H1 (cell line): Measurements from ENCODE around the gene GDPD4. TPM values are rescaled to one million over a fixed set of nuclear protein-coding genes. Genes with fewer than 3 reads are reported as not detected.

Source experiments
- CTCF ChIA-PET: fragments of 300-600 bp; sonication (Branson Sonifier 250); formaldehyde crosslinking; loops from one replicate; lab custom pipeline; 2021; ENCODE audit not compliant: partially characterized antibody; lab: Charles Lee
- POLR2A ChIA-PET: fragments of 300-600 bp; sonication (Branson Sonifier 250); formaldehyde crosslinking; loops from one replicate; lab custom pipeline; 2021; ENCODE audit warnings: inconsistent platforms; ENCODE audit not compliant: partially characterized antibody; lab: Charles Lee
- DNase-seq, 2 experiments: peaks; one replicate each; pipeline versions ENCODE4 v3.0.0 to v3.0.0-alpha.2; 2010 to 2022; ENCODE audit warnings: low spot score in 2 of 2, low read depth in 1 of 2, mixed read lengths in 1 of 2
- FAIRE-seq: peaks from 2 replicates; lab custom pipeline; 2011; peaks lifted over from hg19 to GRCh38; lab: Jason Lieb, UNC
- H2AFZ ChIP-seq: 2 replicates; pipeline ENCODE4 v1.8.1; 2012; ENCODE audit warnings: low read length, inconsistent platforms
- H2AK5ac ChIP-seq: 2 replicates; pipeline ENCODE4 v1.6.1; 2013; ENCODE audit warnings: low read depth, low read length
- H2BK120ac ChIP-seq: replicated peaks from 2 replicates; pipeline ENCODE3; 2013; ENCODE audit warnings: low read depth, low read length, inconsistent platforms
- H2BK12ac ChIP-seq: 2 replicates; pipeline ENCODE4 v1.6.1; 2013; ENCODE audit warnings: low read depth, low read length
- H2BK15ac ChIP-seq: 2 replicates; pipeline ENCODE4 v1.6.1; 2013; ENCODE audit warnings: low read length
- H2BK20ac ChIP-seq: 2 replicates; pipeline ENCODE4 v1.6.1; 2013; ENCODE audit warnings: low read length
- H2BK5ac ChIP-seq: 2 replicates; pipeline ENCODE4 v1.6.1; 2013; ENCODE audit warnings: low read depth, low read length
- H3K14ac ChIP-seq: 2 replicates; pipeline ENCODE4 v1.6.1; 2013; ENCODE audit warnings: inconsistent platforms; ENCODE audit not compliant: insufficient read length
- H3K18ac ChIP-seq: 2 replicates; pipeline ENCODE4 v1.6.1; 2013; ENCODE audit warnings: low read length; ENCODE audit errors: extremely low read depth
- H3K23ac ChIP-seq: 2 replicates; pipeline ENCODE4 v1.6.1; 2013; ENCODE audit warnings: inconsistent platforms; ENCODE audit not compliant: insufficient read length
- H3K23me2 ChIP-seq: 2 replicates; pipeline ENCODE4 v1.6.1; 2013; ENCODE audit warnings: low read depth, low read length
- H3K27ac ChIP-seq: 2 replicates; pipeline ENCODE4 v1.6.1; 2011; ENCODE audit warnings: low read depth, low read length, inconsistent platforms
- H3K27me3 ChIP-seq, 4 experiments: replicated peaks in 1 of 4; 1 replicate in 1 of 4; 2 replicates in 3 of 4; pipeline versions ENCODE4 v1.6.1 to v1.8.1; 2011 to 2013; ENCODE audit warnings: low read length in 3 of 4, mild to moderate bottlenecking in 3 of 4, inconsistent platforms in 2 of 4, mixed read lengths in 2 of 4, moderate library complexity in 1 of 4; ENCODE audit not compliant: control insufficient read depth in 3 of 4, insufficient read depth in 3 of 4; ENCODE audit errors: extremely low read depth in 1 of 4
- H3K36me3 ChIP-seq, 4 experiments: 2 replicates each; pipeline versions ENCODE4 v1.6.1 to v1.8.1; 2011 to 2013; ENCODE audit warnings: mild to moderate bottlenecking in 4 of 4, low read length in 3 of 4, moderate library complexity in 2 of 4, control low read depth in 1 of 4, inconsistent platforms in 1 of 4; ENCODE audit not compliant: insufficient read depth in 4 of 4, control insufficient read depth in 2 of 4
- H3K4ac ChIP-seq: replicated peaks from 2 replicates; pipeline ENCODE3; 2013; ENCODE audit warnings: low read length, low read depth, mixed read lengths, inconsistent platforms; ENCODE audit not compliant: insufficient read length
- H3K4me1 ChIP-seq, 4 experiments: replicated peaks in 1 of 4; 1 replicate in 1 of 4; 2 replicates in 3 of 4; pipeline versions ENCODE4 v1.6.1 to v1.8.1; 2011 to 2013; ENCODE audit warnings: low read length in 3 of 4, inconsistent platforms in 2 of 4, mixed read lengths in 1 of 4; ENCODE audit not compliant: insufficient read depth in 4 of 4, control insufficient read depth in 3 of 4
- H3K4me2 ChIP-seq, 2 experiments: 2 replicates each; pipeline versions ENCODE4 v1.6.1 to v1.8.1; 2011 to 2013; ENCODE audit warnings: low read depth in 2 of 2, low read length in 2 of 2, control low read depth in 1 of 2, inconsistent platforms in 1 of 2, mild to moderate bottlenecking in 1 of 2; ENCODE audit not compliant: insufficient read depth in 1 of 2
- H3K4me3 ChIP-seq, 4 experiments: fragments of 200-600, 300-600 bp in 1 of 4; sonication (generic), shearing (Covaris generic), sonication (Bioruptor Twin) in 1 of 4; 2 replicates each; pipeline versions ENCODE4 v1.5.1 to v1.8.1; 2011 to 2016; ENCODE audit warnings: low read length in 4 of 4, low read depth in 3 of 4, control low read depth in 2 of 4, inconsistent platforms in 2 of 4, mild to moderate bottlenecking in 2 of 4, mixed read lengths in 1 of 4, moderate library complexity in 1 of 4; ENCODE audit not compliant: insufficient read depth in 2 of 4; ENCODE audit errors: extremely low read depth in 1 of 4
- H3K56ac ChIP-seq: replicated peaks from 2 replicates; pipeline ENCODE3; 2013; ENCODE audit warnings: low read depth, mild to moderate bottlenecking, mixed read lengths, low read length, inconsistent platforms; ENCODE audit not compliant: insufficient read length
- H3K79me1 ChIP-seq: 2 replicates; pipeline ENCODE4 v1.6.1; 2013; ENCODE audit warnings: low read depth, low read length, control low read depth
- H3K79me2 ChIP-seq, 2 experiments: 2 replicates each; pipeline versions ENCODE4 v1.6.1 to v1.8.1; 2012 to 2013; ENCODE audit warnings: low read length in 2 of 2, mild to moderate bottlenecking in 2 of 2, inconsistent platforms in 1 of 2; ENCODE audit not compliant: insufficient read depth in 2 of 2, control insufficient read depth in 1 of 2
- H3K9ac ChIP-seq, 4 experiments: replicated peaks in 1 of 4; 1 replicate in 1 of 4; 2 replicates in 3 of 4; pipeline versions ENCODE4 v1.6.1 to v1.8.1; 2011 to 2013; ENCODE audit warnings: low read depth in 3 of 4, low read length in 3 of 4, control low read depth in 2 of 4, mild to moderate bottlenecking in 2 of 4, moderate library complexity in 2 of 4, inconsistent platforms in 1 of 4; ENCODE audit errors: extremely low read depth in 1 of 4
- H3K9me3 ChIP-seq, 2 experiments: 2 replicates each; pipeline versions ENCODE4 v1.6.1 to v1.8.1; 2012 to 2013; ENCODE audit warnings: mild to moderate bottlenecking in 2 of 2, moderate library complexity in 2 of 2, control low read depth in 1 of 2, inconsistent platforms in 1 of 2, low read depth in 1 of 2, low read length in 1 of 2, mixed read lengths in 1 of 2; ENCODE audit not compliant: insufficient read depth in 2 of 2
- H4K20me1 ChIP-seq, 2 experiments: replicated peaks in 1 of 2; 2 replicates each; pipeline versions ENCODE3 to v1.8.1; 2011 to 2013; ENCODE audit warnings: inconsistent platforms in 2 of 2, low read length in 2 of 2, mild to moderate bottlenecking in 1 of 2; ENCODE audit not compliant: insufficient read depth in 2 of 2, control insufficient read depth in 1 of 2
- H4K5ac ChIP-seq: 2 replicates; pipeline ENCODE4 v1.6.1; 2013; ENCODE audit warnings: low read length, low read depth, mixed read lengths, inconsistent platforms; ENCODE audit not compliant: insufficient read length
- H4K8ac ChIP-seq: 2 replicates; pipeline ENCODE4 v1.8.0; 2013; ENCODE audit warnings: mild to moderate bottlenecking, moderate library complexity, low read length, inconsistent platforms; ENCODE audit not compliant: insufficient read depth; ENCODE audit errors: extremely low read depth
- H4K91ac ChIP-seq: replicated peaks from 2 replicates; pipeline ENCODE3; 2013; ENCODE audit warnings: low read length, mixed read lengths, inconsistent platforms; ENCODE audit not compliant: insufficient read length
- CBX8 ChIP-seq: fragments of 300-800, 300-1000 bp; sonication (generic); IDR thresholded peaks from 2 replicates; pipeline ENCODE4 v1.7.1; 2016; ENCODE audit warnings: low read depth, low read length, borderline replicate concordance
- FOSL1 ChIP-seq: IDR thresholded peaks from 2 replicates; pipeline ENCODE4 v1.6.1; 2011; ENCODE audit warnings: mild to moderate bottlenecking, low read depth, low read length, moderate library complexity; ENCODE audit not compliant: insufficient read depth
- GABPA ChIP-seq: IDR thresholded peaks from 2 replicates; pipeline ENCODE4 v1.6.1; 2011; ENCODE audit warnings: mild to moderate bottlenecking, low read length, moderate library complexity, borderline replicate concordance; ENCODE audit not compliant: insufficient read depth
- KDM1A ChIP-seq: fragments of 200-600, 300-600 bp; sonication (generic); IDR thresholded peaks from 2 replicates; pipeline ENCODE4 v1.7.1; 2016; ENCODE audit warnings: mild to moderate bottlenecking, low read length, borderline replicate concordance
- PHF8 ChIP-seq: fragments of 200-600 bp; sonication (generic); conservative IDR thresholded peaks from 2 replicates; pipeline ENCODE4 v1.7.1; 2012; ENCODE audit warnings: low read depth, mild to moderate bottlenecking, inconsistent platforms, low read length, moderate library complexity
- RFX5 ChIP-seq: IDR thresholded peaks from 2 replicates; pipeline ENCODE4 v1.6.1; 2011; ENCODE audit warnings: low read depth, low read length, improper control_type of control experiment, borderline replicate concordance
- SAP30 ChIP-seq: fragments of 300-600 bp; sonication (generic); IDR thresholded peaks from 2 replicates; pipeline ENCODE4 v1.7.1; 2012; ENCODE audit warnings: low read length, moderate library complexity, mild to moderate bottlenecking, inconsistent platforms; ENCODE audit not compliant: insufficient read depth, insufficient replicate concordance
- SIRT6 ChIP-seq: IDR thresholded peaks from one replicate; pipeline ENCODE4 v1.7.1; 2012; ENCODE audit warnings: low read length, inconsistent platforms
- SUZ12 ChIP-seq: fragments of 200-600 bp; sonication (generic); IDR thresholded peaks from 2 replicates; pipeline ENCODE4 v1.6.1; 2012; ENCODE audit warnings: mild to moderate bottlenecking, inconsistent platforms, low read length, moderate library complexity, mixed read lengths
- TAF7 ChIP-seq: optimal IDR thresholded peaks from 2 replicates; pipeline ENCODE3; 2011; ENCODE audit warnings: low read depth, mild to moderate bottlenecking, inconsistent platforms, low read length, moderate library complexity, borderline replicate concordance
- TEAD4 ChIP-seq: IDR thresholded peaks from 2 replicates; pipeline ENCODE4 v1.6.1; 2012; ENCODE audit warnings: low read depth, low read length, inconsistent platforms, mixed read lengths
- WGBS, 2 experiments: shearing (Covaris generic) in 1 of 2; methylation state at CpG; one replicate each; pipeline versions ENCODE4 v1.1.6 to v1.1.7; 2013 to 2015; ENCODE audit warnings: low lambda C conversion rate in 2 of 2, mixed read lengths in 2 of 2, inconsistent platforms in 1 of 2, low coverage in 1 of 2, missing lambda C conversion rate in 1 of 2; ENCODE audit not compliant: insufficient replicate concordance in 2 of 2, insufficient coverage in 1 of 2, insufficient read length in 1 of 2; ENCODE audit errors: extremely low coverage in 1 of 2, missing lambda C conversion rate in 1 of 2; 5-methylcytosine and 5-hydroxymethylcytosine counted together
- polyA plus RNA-seq, 7 experiments: library from polyadenylated mRNA; depleted of rRNA in 3 of 7; stranded (reverse) in 5 of 7; unstranded in 2 of 7; fragments of >200 nt in 5 of 7; fragments of 200-250 nt in 2 of 7; gene quantifications; 1 replicate in 5 of 7; 2 replicates in 1 of 7; 4 replicates in 1 of 7; pipeline versions ENCODE4 v1.2.1 to v1.2.3, GENCODE V29; 2011 to 2013; ENCODE audit warnings: missing spikeins in 2 of 7, mixed read lengths in 2 of 7
- total RNA-seq: library from RNA; stranded (reverse); fragmentation: NEBNext Ultra II Directional; extraction: Animal tissue kit (Norgen Biotek cat#: 25700); gene quantifications from 2 replicates; pipeline ENCODE4 v1.2.1, GENCODE V29; 2021
- TF ChIP-seq, protein P1 (sequence below): IDR thresholded peaks from 2 replicates; pipeline ENCODE4 v1.6.1; 2011; ENCODE audit warnings: low read length, improper control_type of control experiment

GDPD4 gene
- total and polyA plus RNA-seq, 2 of the 8 experiments (the other 6 are each of a cell fraction or from before 2014, with no cell fraction given) = not detected

DNA sequence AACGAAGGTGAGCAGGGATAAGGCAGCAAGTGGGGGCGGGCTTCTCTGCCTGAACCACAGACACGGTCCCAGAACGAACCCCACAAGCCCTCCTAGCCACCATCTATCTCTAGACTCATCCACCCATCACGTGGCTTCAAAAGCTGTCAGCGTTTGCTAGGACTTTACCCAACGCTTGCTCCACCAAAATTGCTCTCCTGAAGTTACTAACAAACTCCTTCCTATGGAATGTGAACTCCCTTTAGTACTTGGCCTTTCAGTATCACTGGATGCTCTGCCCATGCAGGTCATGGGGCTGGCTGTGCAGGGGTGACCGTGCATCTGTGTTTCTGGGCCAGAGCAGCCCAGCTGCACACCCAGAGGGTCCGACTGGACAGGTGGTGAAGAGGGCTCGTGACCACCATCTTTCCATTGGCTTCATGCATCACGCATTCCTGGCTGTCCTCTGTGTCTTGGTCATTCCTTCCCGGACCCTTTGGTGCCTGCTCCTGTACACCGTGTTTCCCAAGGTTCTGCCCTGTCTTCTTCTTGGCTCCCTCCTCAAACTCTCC, 88.4 kb downstream of the GDPD4 start:
- Histone ChIP-seq H3K4me3 (no peak overlapping the region), H2BK5ac (no peak overlapping the region), H4K8ac (no peak overlapping the region; the same call in 1 of the 2 replicates), H3K4ac (no peak overlapping the region), H3K14ac (no peak overlapping the region), H3K4me1 (no peaks in the 10 kb centered on the region), H3K27ac (no peak overlapping the region), H3K79me1 (no peaks in the 10 kb centered on the region), H3K23ac (no peak overlapping the region), H2AFZ (no peak overlapping the region), H3K27me3 (no peaks in the 10 kb centered on the region), H3K23me2 (no peaks in the 10 kb centered on the region), H2AK5ac (no peak overlapping the region), H3K79me2 (no peaks in the 10 kb centered on the region), H3K9me3 (no peaks in the 10 kb centered on the region), H4K5ac (no peak overlapping the region), H3K18ac (no peak overlapping the region), H3K4me2 (no peak overlapping the region), H2BK12ac (no peak overlapping the region), H3K56ac (no peak overlapping the region), H2BK20ac (no peak overlapping the region), H3K9ac (no peak overlapping the region), H2BK120ac (no peak overlapping the region), H2BK15ac (no peak overlapping the region), H4K91ac (no peak overlapping the region), H3K36me3 (no peaks in the 10 kb centered on the region), H4K20me1 (no peaks in the 10 kb centered on the region)
- FAIRE-seq (no peak), DNase-seq (no peak)
- TF ChIP-seq TEAD4 = no peak
- TF ChIP-seq SIRT6 = no peak
- no peak for TF ChIP-seq SAP30
- no peak for TF ChIP-seq PHF8
- TF ChIP-seq, protein P1, sequence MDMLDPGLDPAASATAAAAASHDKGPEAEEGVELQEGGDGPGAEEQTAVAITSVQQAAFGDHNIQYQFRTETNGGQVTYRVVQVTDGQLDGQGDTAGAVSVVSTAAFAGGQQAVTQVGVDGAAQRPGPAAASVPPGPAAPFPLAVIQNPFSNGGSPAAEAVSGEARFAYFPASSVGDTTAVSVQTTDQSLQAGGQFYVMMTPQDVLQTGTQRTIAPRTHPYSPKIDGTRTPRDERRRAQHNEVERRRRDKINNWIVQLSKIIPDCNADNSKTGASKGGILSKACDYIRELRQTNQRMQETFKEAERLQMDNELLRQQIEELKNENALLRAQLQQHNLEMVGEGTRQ = no peak
- TF ChIP-seq GABPA = no peak
- no peak for TF ChIP-seq TAF7
- TF ChIP-seq FOSL1 = no peak
- no peak for TF ChIP-seq CBX8
- TF ChIP-seq KDM1A = no peak
- TF ChIP-seq SUZ12 = no peak
- TF ChIP-seq RFX5 = no peak
- CTCF ChIA-PET = interaction anchor here (1.4 to 2.6 kb wide), 5 partner anchors 11 to 24 kb away, joined by 4 to 14 read pairs (median 4); no protein-coding TSS in a partner anchor
- WGBS, 2 experiments = 90% methylated on average over 13 of the region's 13 CpGs; no CpG with 5 or more reads in 1 of the 2 experiments
- POLR2A ChIA-PET = no interaction called here
